ENCODE results near the gene SNRPA1. TPM values are rescaled to one million over a fixed set of nuclear protein-coding genes. Genes with fewer than 3 reads are reported as not detected.

The SNRPA1 gene
- total and polyA plus RNA-seq, 9 of the 15 experiments (the other 6 are each of a cell fraction or from before 2014, with no cell fraction given): 62.7 to 245 (median 189) TPM

DNA sequence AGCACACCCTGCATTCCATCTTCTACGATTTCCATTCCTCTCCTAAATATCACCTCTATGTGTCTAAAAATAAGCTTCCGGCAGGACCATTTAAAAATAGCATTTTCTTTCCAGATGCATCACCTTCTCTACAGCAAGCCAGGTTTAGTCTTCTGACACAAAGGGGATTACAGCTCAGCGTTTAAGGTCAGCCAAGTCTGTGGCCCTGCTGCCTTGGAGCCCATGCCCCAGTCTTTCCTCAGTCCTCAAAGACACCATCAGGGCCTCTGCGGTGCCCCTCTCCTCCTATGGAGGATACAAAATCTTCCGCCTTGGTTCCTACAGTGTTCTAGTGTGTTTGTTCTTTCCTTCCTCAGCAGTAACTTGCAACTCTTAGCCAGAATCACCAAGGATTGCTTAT lies 21.5 kb downstream of the SNRPA1 start:
- intact Hi-C loops (cut with micrococcal nuclease): no loop called here
- TF ChIP-seq MAFF (IDR thresholded peaks at IDR 0.05; ENCODE audit: low read length): no peak
- ChIA-PET CTCF (ENCODE audit: low intra/inter-chr PET ratio) (no interaction called here), POLR2A (interaction anchor here (0.6 to 0.8 kb wide), 2 partner anchors 9 to 224 kb away, joined by 3 to 4 read pairs; no protein-coding TSS in a partner anchor)
- Histone ChIP-seq H3K79me2 (ENCODE audit: control insufficient read depth, insufficient read depth, low read length) (peaks cover 19% of the 10 kb centered on the region), H3K9me3 (replicated peaks; ENCODE audit: control insufficient read depth, insufficient read depth, low read depth, low read length) (no peaks in the 10 kb centered on the region), H3K9ac (ENCODE audit: insufficient read depth in 1 of 2, low read depth in 2 of 2, low read length in 2 of 2) (no peak overlapping the region), H3K36me3 (ENCODE audit: control insufficient read depth, insufficient read depth, low read length) (peaks cover 57% of the 10 kb centered on the region), H3K27me3 (ENCODE audit: control insufficient read depth in 2 of 2, insufficient read depth in 2 of 2, low read length in 2 of 2) (no peaks in the 10 kb centered on the region), H3K9me1 (ENCODE audit: control insufficient read depth, insufficient read depth, low read length) (no peaks in the 10 kb centered on the region), H2AFZ (ENCODE audit: low read depth, low read length) (no peak overlapping the region), H3K4me2 (ENCODE audit: insufficient read depth, low read length) (no peak overlapping the region), H3K4me1 (replicated peaks in 1 of 2; ENCODE audit: control insufficient read depth in 2 of 2, insufficient read depth in 2 of 2, low read length in 2 of 2) (peaks cover 6 to 10% of the 10 kb centered on the region in 2 experiments; a peak in 4 of 5 replicates), H3K27ac (ENCODE audit: extremely low read depth, low read depth, low read length) (no peak overlapping the region), H4K20me1 (replicated peaks; ENCODE audit: control insufficient read depth, insufficient read depth, low read length) (peaks cover 11% of the 10 kb centered on the region; the same call in 1 of the 2 replicates), H3K4me3 (no peak overlapping the region)
- 74% methylated on average over 5 of the region's 5 CpGs for WGBS (ENCODE audit: insufficient coverage, low coverage, missing lambda C conversion rate)
- no peak for ATAC-seq
- DNase-seq (ENCODE audit: extremely low read depth in 1 of 4, low spot score in 3 of 4): no peak
- no TSS peak for BruUV-seq (replicated peaks)
- FAIRE-seq: no peak
- in situ Hi-C loops (cut with MboI): loop anchor here (25.0 kb wide), 2 partner anchors 361 to 636 kb away; partner anchors contain the start of gene LRRK1

DNA sequence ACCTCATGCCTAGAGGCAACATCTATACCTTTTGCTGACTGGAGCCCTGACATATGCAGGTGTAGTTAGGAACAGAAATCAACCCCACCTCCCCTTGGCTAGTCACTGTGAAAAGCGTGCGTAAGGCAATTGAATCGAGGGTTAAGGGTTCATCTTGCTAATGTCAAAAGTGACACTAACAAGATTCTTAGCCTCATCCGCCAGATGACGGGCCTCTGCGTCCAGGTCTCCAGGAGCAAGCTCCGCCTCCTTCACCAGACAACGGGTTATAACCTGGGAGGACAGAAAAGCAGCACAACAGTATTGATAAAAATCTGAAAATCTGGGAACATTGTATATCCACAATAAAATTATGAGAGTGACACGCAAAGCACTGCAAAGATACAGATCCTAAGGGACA lies 22.5 kb downstream of the SNRPA1 start:
- H3K36me3 ChIP-seq (ENCODE audit: control insufficient read depth, insufficient read depth, low read length): peaks cover 57% of the 10 kb centered on the region

More for the DNA sequence above, 22.5 kb downstream of the SNRPA1 start:
- H3K4me3 ChIP-seq: no peak overlapping the region
- H3K4me1 ChIP-seq (replicated peaks in 1 of 2; ENCODE audit: control insufficient read depth in 2 of 2, insufficient read depth in 2 of 2, low read length in 2 of 2): peaks cover under 1 to 8% of the 10 kb centered on the region in 2 experiments; a peak in 4 of 5 replicates
- DNase-seq (ENCODE audit: extremely low read depth in 1 of 4, low spot score in 3 of 4): no peak
- peaks cover 10% of the 10 kb centered on the region; the same call in 1 of the 2 replicates for H4K20me1 ChIP-seq (replicated peaks; ENCODE audit: control insufficient read depth, insufficient read depth, low read length)
- BruUV-seq (replicated peaks): no TSS peak
- H2AFZ ChIP-seq (ENCODE audit: low read depth, low read length): no peak overlapping the region
- no peak overlapping the region for H3K27ac ChIP-seq (ENCODE audit: extremely low read depth, low read depth, low read length)
- H3K9me3 ChIP-seq (replicated peaks; ENCODE audit: control insufficient read depth, insufficient read depth, low read depth, low read length): no peaks in the 10 kb centered on the region
- no peak overlapping the region for H3K9ac ChIP-seq (ENCODE audit: insufficient read depth in 1 of 2, low read depth in 2 of 2, low read length in 2 of 2)
- peaks cover 19% of the 10 kb centered on the region for H3K79me2 ChIP-seq (ENCODE audit: control insufficient read depth, insufficient read depth, low read length)
- intact Hi-C loops (cut with micrococcal nuclease): no loop called here
- POLR2A ChIA-PET: interaction anchor here (1.1 kb wide), 1 partner anchor 16 kb away, joined by 3 read pairs; no protein-coding TSS in a partner anchor
- TF ChIP-seq ZNF695 (CRISPR knock-in tag; IDR thresholded peaks at IDR 0.05): no peak
- TF ChIP-seq POLR3A (IDR thresholded peaks at IDR 0.05; ENCODE audit: borderline replicate concordance, extremely low read depth, insufficient read depth, insufficient read length): no peak
- TF ChIP-seq MAFG (tag; conservative IDR thresholded peaks at IDR 0.05): no peak
- no peak for TF ChIP-seq CSDE1 (IDR thresholded peaks at IDR 0.05)
- no peak for TF ChIP-seq TRIM28 (IDR thresholded peaks at IDR 0.05)
- no peak for TF ChIP-seq ILK (tag; IDR thresholded peaks at IDR 0.05; ENCODE audit: borderline replicate concordance, low read depth)
- TF ChIP-seq HEY1 (CRISPR knock-in tag; IDR thresholded peaks at IDR 0.05; ENCODE audit: borderline replicate concordance): no peak
- no peak for TF ChIP-seq MCM3 (IDR thresholded peaks at IDR 0.05)
- no peak for TF ChIP-seq SRSF9 (IDR thresholded peaks at IDR 0.05; ENCODE audit: borderline replicate concordance, low read depth, low read length)
- TF ChIP-seq DPF2 (IDR thresholded peaks at IDR 0.05): no peak
- no peak for TF ChIP-seq HDAC8 (tag; IDR thresholded peaks at IDR 0.05)
- TF ChIP-seq RUNX1 (IDR thresholded peaks at IDR 0.05; ENCODE audit: low read depth): no peak
- CTCF ChIA-PET (ENCODE audit: low intra/inter-chr PET ratio): no interaction called here
- 91% methylated on average over 9 of the region's 9 CpGs for WGBS (ENCODE audit: insufficient coverage, low coverage, missing lambda C conversion rate)
- H3K9me1 ChIP-seq (ENCODE audit: control insufficient read depth, insufficient read depth, low read length): no peaks in the 10 kb centered on the region
- FAIRE-seq: no peak
- H3K4me2 ChIP-seq (ENCODE audit: insufficient read depth, low read length): no peak overlapping the region
- no peaks in the 10 kb centered on the region for H3K27me3 ChIP-seq (ENCODE audit: control insufficient read depth in 2 of 2, insufficient read depth in 2 of 2, low read length in 2 of 2)
- in situ Hi-C loops (cut with MboI): loop anchor here (25.0 kb wide), 2 partner anchors 360 to 635 kb away; partner anchors contain the start of gene LRRK1
- ATAC-seq: no peak

All from K562 (cell line).